Activated naive CD4-positive, alpha-beta T cell treated with anti-CD3 and anti-CD28 coated beads, Interleukin-2, amount 10 ng/mL, durations not matched to agents 7 days and 5 days (primary cell): ENCODE data around the gene ANKRD63.

ENCODE experiments used
- CTCF ChIA-PET: fragments of 350-600 bp; sonication (Branson Sonifier 250); formaldehyde crosslinking; loops from one replicate; lab custom pipeline; 2021; ENCODE audit warnings: antibody characterized with exemption; lab: Charles Lee
- DNase-seq: peaks from one replicate; pipeline ENCODE4 v3.0.0-alpha.2; 2020
- H3K27ac Mint-ChIP-seq: one replicate; pipeline ENCODE4 v1.8.0; 2021; ENCODE audit warnings: mild to moderate bottlenecking, moderate library complexity, mixed read lengths
- H3K27me3 Mint-ChIP-seq: one replicate; pipeline ENCODE4 v1.8.0; 2021; ENCODE audit warnings: mild to moderate bottlenecking, mixed read lengths
- H3K36me3 Mint-ChIP-seq: one replicate; pipeline ENCODE4 v1.8.0; 2021; ENCODE audit warnings: mixed read lengths
- H3K4me1 Mint-ChIP-seq: one replicate; pipeline ENCODE4 v1.8.0; 2021; ENCODE audit warnings: mixed read lengths
- H3K4me3 Mint-ChIP-seq: one replicate; pipeline ENCODE4 v1.8.0; 2021; ENCODE audit warnings: mild to moderate bottlenecking, moderate library complexity, mixed read lengths
- H3K9me3 Mint-ChIP-seq: one replicate; pipeline ENCODE4 v1.8.0; 2021; ENCODE audit warnings: mixed read lengths

Gene ANKRD63

GRCh38 chr15:40297356-40297755, 14.5 kb upstream of the ANKRD63 start:
- Mint-ChIP-seq H3K9me3 (peaks cover 10% of the 10 kb centered on the region), H3K4me1 (no peaks in the 10 kb centered on the region), H3K36me3 (peaks cover 46% of the 10 kb centered on the region), H3K4me3 (no peak overlapping the region), H3K27ac (no peak overlapping the region), H3K27me3 (no peaks in the 10 kb centered on the region)
- no peak for DNase-seq
- CTCF ChIA-PET, result interaction anchor here (1.4 to 3.9 kb wide), 2 partner anchors 11 to 22 kb away, joined by 5 to 20 read pairs; partner anchors contain the start of gene PLCB2

- peaks cover 41% of the 10 kb centered on the region for H3K36me3 Mint-ChIP-seq
These were observed 13.8 kb upstream of the ANKRD63 start for GRCh38 chr15:40296561-40297230.

GRCh38 chr15:40295877-40296560, 13.2 kb upstream of the ANKRD63 start:
- no peak for DNase-seq
- CTCF ChIA-PET, result interaction anchor here (1.4 to 3.9 kb wide), 2 partner anchors 12 to 21 kb away, joined by 5 to 20 read pairs; partner anchors contain the start of gene PLCB2
- no peak overlapping the region for H3K27ac Mint-ChIP-seq
- peaks cover 10% of the 10 kb centered on the region for H3K9me3 Mint-ChIP-seq
- no peaks in the 10 kb centered on the region for H3K4me1 Mint-ChIP-seq
- H3K4me3 Mint-ChIP-seq, result no peak overlapping the region
- peaks cover 36% of the 10 kb centered on the region for H3K36me3 Mint-ChIP-seq
- H3K27me3 Mint-ChIP-seq, result no peaks in the 10 kb centered on the region

More at GRCh38 chr15:40296561-40297230, 13.8 kb upstream of the ANKRD63 start:
- no peak for DNase-seq
- no peaks in the 10 kb centered on the region for H3K4me1 Mint-ChIP-seq
- CTCF ChIA-PET, result interaction anchor here (1.4 to 3.9 kb wide), 2 partner anchors 12 to 22 kb away, joined by 5 to 20 read pairs; partner anchors contain the start of gene PLCB2
- H3K27ac Mint-ChIP-seq, result no peak overlapping the region
- peaks cover 10% of the 10 kb centered on the region for H3K9me3 Mint-ChIP-seq
- no peaks in the 10 kb centered on the region for H3K27me3 Mint-ChIP-seq
- H3K4me3 Mint-ChIP-seq, result no peak overlapping the region

GRCh38 chr15:40295297-40295696, 12.4 kb upstream of the ANKRD63 start:
- CTCF ChIA-PET, result interaction anchor here (0.6 to 3.9 kb wide), 2 partner anchors 13 to 109 kb away, joined by 3 to 20 read pairs; partner anchors contain the start of gene PLCB2
- Mint-ChIP-seq H3K36me3 (peaks cover 28% of the 10 kb centered on the region), H3K27me3 (no peaks in the 10 kb centered on the region), H3K4me1 (no peaks in the 10 kb centered on the region), H3K4me3 (no peak overlapping the region), H3K9me3 (peaks cover 6% of the 10 kb centered on the region), H3K27ac (no peak overlapping the region)
- DNase-seq, result no peak

DNA sequence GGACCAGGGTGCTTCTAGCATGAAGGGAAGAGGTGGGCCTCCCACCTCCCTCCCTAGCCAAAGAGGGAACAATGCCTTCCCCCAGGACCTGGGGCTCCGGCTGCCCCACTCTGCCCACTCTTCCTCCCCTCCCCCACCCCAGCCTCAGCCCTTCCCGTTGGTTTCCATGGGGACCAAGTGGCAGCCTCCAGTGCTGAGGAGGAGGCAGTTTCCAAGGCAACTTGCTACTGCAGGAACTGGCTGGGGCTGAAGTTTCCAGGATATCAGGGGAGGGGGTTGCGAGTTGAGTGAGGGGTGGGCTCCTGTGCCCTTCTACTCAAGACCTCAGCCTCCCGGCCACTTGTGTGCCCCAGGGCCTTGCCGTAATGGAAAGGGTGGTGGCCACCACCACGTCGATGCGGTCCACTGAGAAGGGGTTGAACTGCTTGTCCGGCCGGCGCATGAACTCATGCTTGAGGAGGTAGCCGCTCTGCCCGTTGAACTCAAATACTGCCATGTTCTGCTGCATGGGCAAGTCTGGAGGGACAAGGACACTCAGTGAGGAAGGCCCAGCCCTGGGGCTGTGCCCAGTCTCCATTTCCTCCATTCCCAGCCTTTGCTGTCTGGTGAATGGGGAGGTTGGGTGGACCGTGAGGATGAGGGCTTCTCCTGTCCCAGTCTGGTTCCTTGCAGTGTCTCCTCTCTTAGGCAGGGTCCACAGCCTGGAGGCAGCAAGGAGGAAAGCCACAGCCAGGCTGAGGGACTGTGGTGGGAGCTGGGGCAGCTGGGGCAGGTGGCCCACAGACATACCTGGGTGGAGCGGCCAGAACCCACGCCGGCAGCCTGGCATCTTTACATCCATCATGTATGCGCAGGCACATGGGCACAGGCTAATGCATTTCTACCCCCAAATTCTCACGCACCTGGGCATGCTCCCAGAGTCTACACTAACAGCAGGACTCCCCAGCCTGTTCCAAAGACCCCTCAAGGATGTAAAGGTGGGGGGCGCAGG, 11.3 kb upstream of the ANKRD63 start:
- CTCF ChIA-PET, result interaction anchor here (0.8 to 3.9 kb wide), 3 partner anchors 11 to 15 kb away, joined by 3 to 20 read pairs (median 4); partner anchors contain the start of genes ANKRD63 and PLCB2
- Mint-ChIP-seq H3K27ac (no peak overlapping the region), H3K4me1 (no peaks in the 10 kb centered on the region), H3K9me3 (no peaks in the 10 kb centered on the region), H3K27me3 (no peaks in the 10 kb centered on the region), H3K4me3 (no peak overlapping the region), H3K36me3 (peaks cover 21% of the 10 kb centered on the region)
- no peak for DNase-seq

DNA sequence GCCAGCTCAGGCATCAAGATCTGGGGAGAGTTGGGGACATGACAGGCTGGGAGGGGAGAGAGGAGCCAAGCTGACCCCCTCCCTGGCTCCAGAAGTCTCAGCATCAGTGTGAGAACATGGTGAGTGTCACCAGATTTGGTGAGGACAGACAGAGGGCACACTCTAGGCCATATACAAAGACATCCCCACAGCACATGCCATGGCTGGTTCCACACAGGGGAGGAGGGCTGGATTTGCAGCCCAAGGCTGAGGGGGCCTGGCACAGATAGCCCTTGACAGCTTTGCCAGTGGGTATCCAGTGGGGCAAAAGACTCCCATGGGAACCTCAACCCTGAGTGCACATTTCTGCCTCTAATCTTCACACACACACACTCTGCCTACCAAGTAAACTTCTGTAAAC, 10.1 kb upstream of the ANKRD63 start:
- no peaks in the 10 kb centered on the region for H3K27me3 Mint-ChIP-seq
- DNase-seq, result no peak
- no peaks in the 10 kb centered on the region for H3K9me3 Mint-ChIP-seq
- H3K36me3 Mint-ChIP-seq, result peaks cover 21% of the 10 kb centered on the region
- no peak overlapping the region for H3K27ac Mint-ChIP-seq
- CTCF ChIA-PET, result interaction anchor here (0.8 to 8.5 kb wide), 3 partner anchors 10 to 16 kb away, joined by 3 to 81 read pairs (median 4); partner anchors contain the start of genes ANKRD63 and PLCB2
- no peak overlapping the region for H3K4me3 Mint-ChIP-seq
- no peaks in the 10 kb centered on the region for H3K4me1 Mint-ChIP-seq

DNA sequence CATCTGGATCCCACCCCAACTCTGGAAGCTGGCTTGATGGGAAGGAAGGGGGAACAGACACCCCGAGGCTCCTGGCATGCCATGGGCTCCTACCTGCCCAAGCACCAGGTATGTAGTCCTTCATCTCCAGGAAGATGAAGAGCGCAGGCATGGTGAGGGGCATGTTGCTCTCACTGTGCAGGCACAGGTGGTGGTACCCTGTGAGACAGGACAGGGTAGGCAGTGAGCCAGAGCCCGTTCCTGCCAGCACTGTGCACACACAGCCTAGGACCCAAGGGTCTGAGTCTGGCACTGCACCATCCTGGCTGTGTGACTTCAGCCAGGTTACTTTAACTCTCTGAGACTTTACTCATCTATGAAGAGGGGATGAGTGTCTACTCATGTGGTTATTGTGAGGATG, 9.4 kb upstream of the ANKRD63 start:
- H3K4me1 Mint-ChIP-seq, result no peaks in the 10 kb centered on the region
- no peak for DNase-seq
- no peaks in the 10 kb centered on the region for H3K27me3 Mint-ChIP-seq
- H3K36me3 Mint-ChIP-seq, result peaks cover 20% of the 10 kb centered on the region
- H3K27ac Mint-ChIP-seq, result no peak overlapping the region
- H3K9me3 Mint-ChIP-seq, result no peaks in the 10 kb centered on the region
- H3K4me3 Mint-ChIP-seq, result no peak overlapping the region
- CTCF ChIA-PET, result interaction anchor here (1.4 to 8.5 kb wide), 2 partner anchors 17 to 52 kb away, joined by 4 to 81 read pairs; partner anchors contain the start of gene PLCB2

DNA sequence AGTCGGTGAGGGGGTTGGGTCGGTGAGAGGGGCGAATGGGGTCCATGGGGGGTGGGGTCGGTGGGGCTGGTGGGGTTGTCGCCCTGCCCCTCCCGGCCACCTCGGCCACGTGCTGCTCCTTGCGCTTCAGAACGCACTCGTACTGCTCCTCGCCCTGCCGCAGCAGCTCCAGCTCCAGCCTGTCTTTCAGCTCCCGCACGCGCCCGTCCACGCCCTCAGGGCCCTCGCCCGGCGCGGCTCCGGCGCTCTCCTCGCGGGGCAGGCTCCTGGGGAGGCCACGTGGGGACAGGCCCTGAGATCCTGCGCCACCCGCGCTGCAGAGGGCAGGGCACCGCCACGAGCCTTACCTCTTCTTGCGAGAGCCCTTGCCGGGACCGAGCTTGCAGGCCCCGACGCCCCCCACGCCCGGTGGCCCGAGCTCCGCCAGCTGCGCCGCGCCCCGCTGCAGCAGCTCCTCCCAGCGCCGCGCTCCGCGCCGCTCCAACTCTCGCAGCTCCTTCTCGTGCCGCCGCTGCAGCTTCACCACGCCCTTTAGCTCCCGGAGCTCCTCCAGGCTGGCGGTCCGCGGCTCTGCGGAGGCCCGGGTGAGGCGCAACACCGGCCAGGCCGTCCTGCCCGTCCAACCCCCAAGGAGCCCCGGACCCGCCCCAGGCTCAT, 8.2 kb upstream of the ANKRD63 start:
- CTCF ChIA-PET, result interaction anchor here (0.7 to 8.5 kb wide), 4 partner anchors 12 to 54 kb away, joined by 3 to 81 read pairs (median 13); partner anchors contain the start of gene PLCB2
- DNase-seq, result no peak
- H3K4me1 Mint-ChIP-seq, result no peaks in the 10 kb centered on the region
- H3K4me3 Mint-ChIP-seq, result no peak overlapping the region
- no peak overlapping the region for H3K27ac Mint-ChIP-seq
- no peaks in the 10 kb centered on the region for H3K9me3 Mint-ChIP-seq
- H3K36me3 Mint-ChIP-seq, result peaks cover 17% of the 10 kb centered on the region
- H3K27me3 Mint-ChIP-seq, result no peaks in the 10 kb centered on the region

GRCh38 chr15:40290545-40290917, 7.7 kb upstream of the ANKRD63 start:
- Mint-ChIP-seq H3K9me3 (no peaks in the 10 kb centered on the region), H3K4me1 (no peaks in the 10 kb centered on the region), H3K36me3 (peaks cover 16% of the 10 kb centered on the region), H3K27ac (no peak overlapping the region), H3K27me3 (no peaks in the 10 kb centered on the region), H3K4me3 (no peak overlapping the region)
- CTCF ChIA-PET, result interaction anchor here (0.7 to 8.5 kb wide), 3 partner anchors 12 to 19 kb away, joined by 3 to 81 read pairs (median 22); partner anchors contain the start of gene PLCB2
- DNase-seq, result no peak

- Mint-ChIP-seq H3K4me1 (no peaks in the 10 kb centered on the region), H3K9me3 (no peaks in the 10 kb centered on the region), H3K36me3 (peaks cover 12% of the 10 kb centered on the region), H3K4me3 (no peak overlapping the region), H3K27me3 (peaks cover 9% of the 10 kb centered on the region), H3K27ac (no peak overlapping the region)
- CTCF ChIA-PET, result interaction anchor here (0.7 to 8.5 kb wide), 4 partner anchors 10 to 49 kb away, joined by 3 to 81 read pairs (median 12); partner anchors contain the start of gene PLCB2
- no peak for DNase-seq
These were observed 6.4 kb upstream of the ANKRD63 start for GRCh38 chr15:40289140-40289775.

GRCh38 chr15:40287968-40288367, 5.1 kb upstream of the ANKRD63 start:
- CTCF ChIA-PET, result interaction anchor here (1.0 to 8.5 kb wide), 3 partner anchors 9 to 50 kb away, joined by 5 to 81 read pairs (median 22); partner anchors contain the start of gene PLCB2
- Mint-ChIP-seq H3K27me3 (peaks cover 22% of the 10 kb centered on the region), H3K4me1 (peaks cover 2% of the 10 kb centered on the region)

DNA sequence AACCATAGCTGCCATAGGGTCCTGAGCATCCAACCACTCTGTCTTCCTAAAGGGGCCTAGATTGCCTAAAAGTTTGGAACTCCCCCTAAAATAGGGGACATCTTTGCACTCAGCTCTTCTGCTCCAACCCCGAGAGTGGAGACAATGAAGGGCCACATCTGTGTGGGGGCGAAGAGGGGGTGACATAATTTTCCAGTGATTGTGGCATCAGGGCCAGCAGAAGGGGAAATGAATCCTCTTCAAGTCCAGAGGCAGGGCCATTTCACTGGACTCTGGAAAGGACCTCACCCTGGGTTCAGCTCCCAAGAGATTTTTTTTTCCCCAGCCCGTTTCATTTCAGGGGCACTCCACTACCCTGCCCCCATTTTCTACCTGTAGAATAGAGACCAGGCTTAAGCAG, 4.6 kb upstream of the ANKRD63 start:
- Mint-ChIP-seq H3K4me1 (peaks cover 2% of the 10 kb centered on the region), H3K9me3 (no peaks in the 10 kb centered on the region), H3K27me3 (peaks cover 26% of the 10 kb centered on the region), H3K27ac (no peak overlapping the region), H3K4me3 (no peak overlapping the region), H3K36me3 (peaks cover 9% of the 10 kb centered on the region)
- CTCF ChIA-PET, result interaction anchor here (1.0 to 8.5 kb wide), 4 partner anchors 9 to 134 kb away, joined by 3 to 81 read pairs (median 14); partner anchors contain the start of gene PLCB2
- no peak for DNase-seq

More at GRCh38 chr15:40287968-40288367, 5.1 kb upstream of the ANKRD63 start:
- no peak overlapping the region for H3K27ac Mint-ChIP-seq
- no peak for DNase-seq
- H3K4me3 Mint-ChIP-seq, result no peak overlapping the region
- no peaks in the 10 kb centered on the region for H3K9me3 Mint-ChIP-seq
- peaks cover 9% of the 10 kb centered on the region for H3K36me3 Mint-ChIP-seq
